ENCODE measurements around the gene ADRM1. TPM values are rescaled to one million over a fixed set of nuclear protein-coding genes. Genes with fewer than 3 reads are reported as not detected.

Gene ADRM1
- total and polyA plus RNA-seq, 2 experiments from 2014 or later = 206 to 243 TPM

GRCh38 chr20:62304331-62305148 lies 1.7 kb downstream of the ADRM1 start (continued):
- no peak for TF ChIP-seq REST (IDR thresholded peaks at IDR 0.05; ENCODE audit: unreplicated experiment)
- no peak for TF ChIP-seq ZNF114 (CRISPR knock-in tag; IDR thresholded peaks at IDR 0.05)
- TF ChIP-seq EZH2phosphoT487 (IDR thresholded peaks at IDR 0.05; ENCODE audit: unreplicated experiment) = no peak
- TF ChIP-seq STAT1 (IDR thresholded peaks at IDR 0.05; ENCODE audit: unreplicated experiment) = no peak
- no peak for TF ChIP-seq CTCF (conservative IDR thresholded peaks at IDR 0.05; ENCODE audit: low read depth in 2 of 2)

DNA sequence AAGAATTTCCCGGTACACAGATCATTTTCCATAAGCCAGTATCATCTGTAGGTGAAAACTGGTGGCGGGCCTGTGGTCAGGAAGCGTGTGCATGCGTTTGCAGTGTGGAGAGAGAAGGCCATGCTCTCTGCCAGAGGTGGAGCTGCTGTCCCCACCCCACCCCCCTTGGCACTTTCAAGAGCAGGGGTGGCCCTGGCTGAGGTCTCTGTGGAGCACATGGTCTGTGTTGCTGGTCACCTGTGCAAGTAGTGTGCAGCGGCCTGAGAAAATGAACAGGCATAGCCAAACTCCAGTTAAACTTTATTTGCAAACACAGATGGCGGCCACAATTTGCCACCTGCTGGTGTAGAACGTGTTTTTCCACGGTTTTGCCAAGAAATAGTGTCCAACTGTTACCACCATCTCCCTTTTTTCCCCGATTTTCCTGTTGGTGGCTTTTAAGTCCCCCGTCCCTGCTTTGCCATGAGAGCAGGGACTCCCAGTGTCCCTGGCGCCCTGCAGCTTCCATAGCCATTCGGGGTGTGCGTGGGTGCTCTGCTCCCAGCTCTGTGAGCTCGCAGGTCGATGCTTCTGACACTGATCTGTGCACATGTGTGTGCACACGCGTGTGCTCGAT lies 2.5 kb downstream of the ADRM1 start:
- H3K27me3 ChIP-seq (ENCODE audit: insufficient read depth) = no peaks in the 10 kb centered on the region
- peak overlapping the region; percentile 94; the same call in 1 of the 2 replicates for H3K4me3 ChIP-seq
- peaks cover 21% of the 10 kb centered on the region; the same call in 1 of the 2 replicates for H3K36me3 ChIP-seq (ENCODE audit: insufficient read depth)
- peaks cover 32% of the 10 kb centered on the region for H3K79me2 ChIP-seq (replicated peaks; ENCODE audit: insufficient read depth)
- H3K4me2 ChIP-seq = peak overlapping the region; percentile 96; the same call in 1 of the 2 replicates
- H3K27ac ChIP-seq (ENCODE audit: low read depth) = peak overlapping the region; percentile 84
- H3K9me3 Mint-ChIP-seq = peaks cover 6% of the 10 kb centered on the region; the same call in 2 of the 3 replicates
- peak overlapping the region; percentile 95 for H3K4me3 Mint-ChIP-seq
- peaks cover 19% of the 10 kb centered on the region for H3K4me1 Mint-ChIP-seq
- ATAC-seq (no peak), DNase-seq (ENCODE audit: low spot score) (no peak)
- H4K20me1 ChIP-seq (replicated peaks; ENCODE audit: insufficient read depth) = peaks cover 16% of the 10 kb centered on the region
- TF ChIP-seq CTCF (conservative IDR thresholded peaks at IDR 0.05; ENCODE audit: low read depth in 2 of 2) (no peak), JUNB (IDR thresholded peaks at IDR 0.05; ENCODE audit: unreplicated experiment) (no peak), POLR2AphosphoS5 (IDR thresholded peaks at IDR 0.05; ENCODE audit: low read depth) (no peak; the same call in 1 of the 2 replicates), ZNF114 (CRISPR knock-in tag; IDR thresholded peaks at IDR 0.05) (no peak)
- peaks cover 14% of the 10 kb centered on the region; the same call in 1 of the 2 replicates for H3K4me1 ChIP-seq (ENCODE audit: insufficient read depth)
- H3F3A ChIP-seq (replicated peaks; ENCODE audit: low read depth) = peaks cover 58% of the 10 kb centered on the region
- peaks cover 57% of the 10 kb centered on the region for H3K36me3 Mint-ChIP-seq (ENCODE audit: low read depth)
- peaks cover 23% of the 10 kb centered on the region for H3K27me3 Mint-ChIP-seq (ENCODE audit: insufficient read depth, low read depth, poor library complexity)
- peak overlapping the region; percentile 67; the same call in 1 of the 2 replicates for H3K27ac Mint-ChIP-seq
- no peaks in the 10 kb centered on the region for H3K9me2 ChIP-seq (ENCODE audit: insufficient read depth)
- H2AFZ ChIP-seq = no peak overlapping the region

Measured in GM23338 (cell line).